Measurements from ENCODE around the gene LAMC3.

The LAMC3 gene

GRCh38 chr9:131011274-131012022 is 2.5 kb downstream of the LAMC3 start:
- no peak for DNase-seq (ENCODE audit: low read depth)

- no peak for DNase-seq (ENCODE audit: low read depth)
These were observed 3.0 kb downstream of the LAMC3 start for GRCh38 chr9:131012023-131012334.

- no peak for DNase-seq (ENCODE audit: low read depth)
These were observed 3.5 kb downstream of the LAMC3 start for GRCh38 chr9:131012396-131012917.

- DNase-seq (ENCODE audit: low read depth): no peak
These were observed 4.2 kb downstream of the LAMC3 start for GRCh38 chr9:131013015-131013755.

GRCh38 chr9:131013771-131014676 is 5.0 kb downstream of the LAMC3 start:
- no peak for DNase-seq (ENCODE audit: low read depth)

DNA sequence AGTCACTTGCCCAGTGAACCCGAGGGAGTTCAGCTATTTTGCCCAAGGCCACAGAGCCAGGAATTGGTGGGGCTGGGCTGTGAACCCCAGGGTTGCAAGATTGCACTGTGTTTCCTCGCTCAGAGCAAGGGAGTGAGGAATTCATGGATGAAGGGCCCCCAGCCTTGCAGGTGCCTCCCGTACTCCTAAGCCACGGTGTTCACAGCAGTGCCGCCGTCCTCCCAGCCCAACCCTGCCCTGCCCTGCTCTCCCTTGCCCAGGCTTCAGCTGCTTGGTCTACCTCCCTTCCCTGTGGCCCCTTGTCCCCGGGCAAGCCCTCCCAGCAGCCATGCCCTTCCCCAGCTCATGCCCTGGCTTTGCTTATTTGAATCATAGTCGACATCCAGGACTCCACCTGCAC is 6.1 kb downstream of the LAMC3 start:
- no peak for DNase-seq (ENCODE audit: low read depth)

- no peak for DNase-seq (ENCODE audit: low read depth)
These were observed 7.0 kb downstream of the LAMC3 start for GRCh38 chr9:131015876-131016397.

DNA sequence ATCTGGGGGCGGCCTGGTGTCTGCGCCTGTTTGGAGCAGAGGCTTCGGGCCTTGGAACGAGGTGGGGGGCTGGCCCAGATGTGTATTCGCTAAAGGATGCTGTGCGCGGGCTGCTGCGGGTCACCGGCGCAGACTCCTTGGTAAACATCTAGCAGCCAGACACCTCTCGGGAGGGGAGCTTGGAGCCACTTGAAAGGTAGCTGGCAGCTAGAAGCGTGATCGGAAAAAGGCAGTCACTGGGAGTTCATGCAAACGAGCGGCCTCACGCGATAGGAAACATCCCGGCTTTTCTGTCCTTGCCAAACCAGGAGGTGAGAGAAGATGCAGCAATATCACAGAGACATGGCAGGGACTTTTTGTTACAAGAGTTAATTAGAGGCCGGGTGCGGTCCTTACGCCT is 8.1 kb downstream of the LAMC3 start:
- no peak for DNase-seq (ENCODE audit: low read depth)

DNA sequence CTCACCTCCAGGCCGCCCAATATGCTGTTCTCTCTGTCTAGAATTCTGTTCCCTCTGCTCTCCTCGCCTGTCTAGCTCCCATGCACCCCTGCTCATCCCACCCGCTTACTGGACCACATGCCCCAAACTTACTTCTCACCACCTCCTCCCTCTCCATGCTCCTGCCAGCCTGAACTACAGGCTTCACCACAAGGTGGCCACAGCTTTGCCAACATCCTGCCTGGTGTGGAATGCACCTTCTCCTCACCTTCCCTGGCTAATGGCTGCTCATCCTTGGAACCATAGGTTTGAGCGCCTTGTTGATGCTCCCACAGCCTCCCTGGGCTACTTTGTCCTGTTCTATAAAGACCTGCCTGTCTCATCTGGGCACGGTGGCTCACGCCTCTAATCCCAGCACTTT is 9.6 kb downstream of the LAMC3 start:
- no peak for DNase-seq (ENCODE audit: low read depth)

- no peak for DNase-seq (ENCODE audit: low read depth)
These were observed 10.6 kb downstream of the LAMC3 start for GRCh38 chr9:131019388-131020239.

GRCh38 chr9:131020388-131020787 is 11.4 kb downstream of the LAMC3 start:
- DNase-seq (ENCODE audit: low read depth): no peak

DNA sequence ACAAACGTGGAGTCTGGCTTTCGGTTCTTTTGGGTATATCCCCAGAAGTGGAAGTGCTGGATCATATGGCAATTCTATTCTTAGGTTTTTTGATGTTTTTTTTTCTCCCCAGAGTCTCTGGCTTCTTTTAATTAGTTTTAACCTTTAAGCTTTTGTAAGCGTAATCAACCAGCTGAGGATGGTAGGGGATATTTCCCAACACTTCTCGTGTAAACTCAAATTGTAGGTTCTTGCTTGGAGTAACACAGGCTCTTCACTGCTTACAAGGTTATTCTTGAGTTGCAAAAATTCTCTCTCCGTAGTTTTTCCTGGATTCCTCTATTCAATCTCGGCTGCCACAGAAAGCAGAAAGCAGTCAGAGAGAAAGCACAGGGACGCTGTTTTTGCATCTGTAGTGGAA is 11.9 kb downstream of the LAMC3 start:
- DNase-seq (ENCODE audit: low read depth): no peak

DNA sequence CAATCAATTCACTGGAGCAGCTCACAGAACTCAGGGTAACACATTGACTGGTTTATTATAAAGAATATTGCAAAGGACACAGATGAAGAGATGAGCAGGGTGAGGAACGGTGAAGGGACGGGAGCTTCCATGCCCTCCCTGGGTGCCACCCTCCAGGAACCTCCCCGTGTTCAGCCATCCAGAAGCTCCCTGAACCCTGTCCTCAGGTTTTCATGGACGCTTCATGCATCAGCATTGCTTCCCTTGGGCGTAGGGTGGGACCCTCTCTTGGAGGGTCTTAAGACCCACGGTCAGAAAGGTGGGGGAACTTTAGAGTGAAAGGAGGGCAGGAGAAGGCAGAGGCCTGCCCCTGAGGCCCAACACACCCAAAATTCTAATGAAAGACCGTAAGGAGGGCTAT is 12.8 kb downstream of the LAMC3 start:
- no peak for DNase-seq (ENCODE audit: low read depth)

GRCh38 chr9:131024978-131025868 is 16.2 kb downstream of the LAMC3 start:
- no peak for DNase-seq (ENCODE audit: low read depth)

DNA sequence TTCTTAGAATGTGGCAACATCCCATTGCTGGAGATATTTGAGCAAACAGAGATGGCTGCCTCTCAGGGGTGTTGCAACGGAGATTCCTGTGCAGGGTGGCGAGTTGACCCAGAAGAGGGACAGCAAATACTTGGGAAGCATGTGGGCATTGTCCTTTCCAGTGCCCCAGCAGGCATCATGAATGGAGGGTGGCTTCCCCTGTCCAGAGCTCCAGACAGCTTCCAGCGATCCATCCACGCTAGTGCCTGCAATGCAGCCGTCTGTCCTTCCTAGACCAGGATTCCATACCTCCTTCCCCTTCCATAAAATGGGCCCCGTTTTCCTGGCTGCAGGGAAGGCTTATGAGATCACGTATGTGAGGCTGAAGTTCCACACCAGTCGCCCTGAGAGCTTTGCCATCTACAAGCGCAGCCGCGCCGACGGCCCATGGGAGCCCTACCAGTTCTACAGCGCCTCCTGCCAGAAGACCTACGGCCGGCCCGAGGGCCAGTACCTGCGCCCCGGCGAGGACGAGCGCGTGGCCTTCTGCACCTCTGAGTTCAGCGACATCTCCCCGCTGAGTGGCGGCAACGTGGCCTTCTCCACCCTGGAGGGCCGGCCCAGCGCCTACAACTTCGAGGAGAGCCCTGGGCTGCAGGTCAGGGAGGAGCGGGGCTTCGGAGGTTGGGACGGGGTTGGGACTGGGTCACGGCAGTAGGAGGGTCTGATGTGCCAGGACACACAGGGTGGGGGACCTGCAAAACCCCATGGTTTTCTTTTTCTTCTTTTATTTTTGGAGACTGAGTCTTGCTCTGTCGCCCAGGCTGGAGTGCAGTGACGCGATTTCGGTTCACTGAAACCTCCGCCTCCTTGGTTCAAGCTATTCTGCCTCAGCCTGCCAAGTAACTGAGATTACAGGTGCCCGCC is 17.2 kb downstream of the LAMC3 start:
- no peak for DNase-seq (ENCODE audit: low read depth)

DNA sequence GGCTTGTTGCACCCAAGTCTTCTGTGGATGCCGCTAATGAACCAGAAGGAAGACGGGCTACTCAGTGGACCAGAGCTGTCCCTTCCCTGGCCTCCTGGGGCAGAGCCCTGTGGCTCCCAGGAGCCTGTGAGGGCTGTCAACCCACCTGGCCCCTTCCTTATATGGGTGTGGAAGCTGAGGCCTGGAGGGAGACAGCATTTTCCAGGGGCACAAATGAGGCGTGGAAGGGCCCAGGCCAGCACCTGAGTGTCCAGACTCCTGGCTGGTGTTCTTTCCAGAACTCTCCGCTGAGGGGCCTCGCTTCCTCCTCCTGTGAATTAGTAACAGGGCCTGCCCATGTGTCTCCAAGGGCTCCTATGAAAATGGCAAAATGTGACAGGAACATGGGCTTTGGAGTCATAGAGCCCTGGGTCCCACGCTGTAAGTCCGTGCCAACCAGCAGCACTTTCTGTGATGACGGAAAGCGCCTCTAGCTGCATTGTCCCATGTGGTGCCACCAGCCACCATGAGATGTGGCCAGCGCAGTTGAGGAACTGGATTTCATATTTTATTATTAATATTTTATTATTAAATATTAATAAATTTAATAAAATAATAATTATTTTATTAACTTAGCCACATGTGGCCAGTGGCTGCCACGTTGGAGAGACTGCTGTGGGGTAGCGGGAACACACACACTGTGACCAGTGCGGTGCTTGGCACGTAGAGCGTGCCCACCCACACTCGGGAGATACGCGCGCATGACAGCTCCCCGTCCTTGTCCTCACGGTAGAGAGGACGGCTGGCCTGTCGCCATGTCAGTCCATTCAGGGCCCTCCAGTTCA is 18.3 kb downstream of the LAMC3 start:
- DNase-seq (ENCODE audit: low read depth): no peak

GRCh38 chr9:131027872-131028179 is 18.9 kb downstream of the LAMC3 start:
- DNase-seq (ENCODE audit: low read depth): no peak

- DNase-seq (ENCODE audit: low read depth): no peak
These were observed 19.4 kb downstream of the LAMC3 start for GRCh38 chr9:131028221-131028884.

Data from stimulated activated CD8-positive, alpha-beta memory T cell treated with anti-CD3 and anti-CD28 coated beads, Interleukin-7, amount 100 ng/mL, for 24 hours (primary cell).